ENCODE data around the gene MAD1L1. TPM values are rescaled to one million over a fixed set of nuclear protein-coding genes. Genes with fewer than 3 reads are reported as not detected.

The MAD1L1 gene
- total RNA-seq, 4 donors from 2014 or later = 21.0 to 49.7 (median 29.8) TPM

- TF ChIP-seq CTCF (IDR thresholded peaks at IDR 0.05; ENCODE audit: low read depth) = no peak
Measured at GRCh38 chr7:1956141-1956540, 276.6 kb downstream of the MAD1L1 start.

GRCh38 chr7:1954366-1955004 is 278.3 kb downstream of the MAD1L1 start:
- no peak for TF ChIP-seq CTCF (IDR thresholded peaks at IDR 0.05; ENCODE audit: low read depth)

GRCh38 chr7:1953199-1954190 is 279.2 kb downstream of the MAD1L1 start:
- no peak for TF ChIP-seq CTCF (IDR thresholded peaks at IDR 0.05; ENCODE audit: low read depth)

- TF ChIP-seq CTCF (IDR thresholded peaks at IDR 0.05; ENCODE audit: low read depth) = no peak
Measured at GRCh38 chr7:1952781-1953180, 280.0 kb downstream of the MAD1L1 start.

- TF ChIP-seq CTCF (IDR thresholded peaks at IDR 0.05; ENCODE audit: low read depth) = no peak
Measured at GRCh38 chr7:1952169-1952760, 280.5 kb downstream of the MAD1L1 start.

- no peak for TF ChIP-seq CTCF (IDR thresholded peaks at IDR 0.05; ENCODE audit: low read depth)
Measured at GRCh38 chr7:1951600-1951999, 281.1 kb downstream of the MAD1L1 start.

GRCh38 chr7:1951159-1951536 is 281.6 kb downstream of the MAD1L1 start:
- no peak for TF ChIP-seq CTCF (IDR thresholded peaks at IDR 0.05; ENCODE audit: low read depth)
